ENCODE data around the gene CBY3.

The CBY3 gene

GRCh38 chr5:179720222-179720621 lies 39.4 kb upstream of the CBY3 start:
- CTCF ChIA-PET, result no interaction called here
- POLR2A ChIA-PET, result no interaction called here
- no peak for TF ChIP-seq CTCF (IDR thresholded peaks at IDR 0.05; ENCODE audit: insufficient read depth, low read length, missing control alignments)
- DNase-seq (ENCODE audit: low read depth, low spot score), result no peak
- no peak overlapping the region for H3K4me3 ChIP-seq (ENCODE audit: low read depth, low read length)

GRCh38 chr5:179716286-179716685 lies 35.5 kb upstream of the CBY3 start:
- DNase-seq (ENCODE audit: low read depth, low spot score), result no peak
- ChIA-PET POLR2A (interaction anchor here (0.6 kb wide), 1 partner anchor 9 kb away, joined by 3 read pairs; no protein-coding TSS in a partner anchor), CTCF (interaction anchor here (0.5 to 2.0 kb wide), 4 partner anchors 10 to 47 kb away, joined by 4 to 10 read pairs (median 6); no protein-coding TSS in a partner anchor)
- TF ChIP-seq CTCF (IDR thresholded peaks at IDR 0.05; ENCODE audit: insufficient read depth, low read length, missing control alignments), result no peak
- no peak overlapping the region for H3K4me3 ChIP-seq (ENCODE audit: low read depth, low read length)

- DNase-seq (ENCODE audit: low read depth, low spot score), result no peak
- no peak for TF ChIP-seq CTCF (IDR thresholded peaks at IDR 0.05; ENCODE audit: insufficient read depth, low read length, missing control alignments)
- CTCF ChIA-PET, result interaction anchor here (0.9 to 1.6 kb wide), 3 partner anchors 9 to 67 kb away, joined by 3 read pairs; partner anchors contain the start of gene CBY3
- POLR2A ChIA-PET, result interaction anchor here (0.6 kb wide), 1 partner anchor 86 kb away, joined by 3 read pairs; no protein-coding TSS in a partner anchor
- peak overlapping the region; percentile 92 for H3K4me3 ChIP-seq (ENCODE audit: low read depth, low read length)
These were observed 19.6 kb upstream of the CBY3 start for GRCh38 chr5:179700401-179700918.

- no peak for DNase-seq (ENCODE audit: low read depth, low spot score)
- ChIA-PET POLR2A (no interaction called here), CTCF (interaction anchor here (1.4 to 1.6 kb wide), 2 partner anchors 10 to 66 kb away, joined by 3 read pairs; no protein-coding TSS in a partner anchor)
- no peak for TF ChIP-seq CTCF (IDR thresholded peaks at IDR 0.05; ENCODE audit: insufficient read depth, low read length, missing control alignments)
- peak overlapping the region; percentile 92 for H3K4me3 ChIP-seq (ENCODE audit: low read depth, low read length)
These were observed 18.9 kb upstream of the CBY3 start for GRCh38 chr5:179699616-179700237.

- no peak for TF ChIP-seq CTCF (IDR thresholded peaks at IDR 0.05; ENCODE audit: insufficient read depth, low read length, missing control alignments)
- ChIA-PET POLR2A (interaction anchor here (0.6 kb wide), 1 partner anchor 39 kb away, joined by 4 read pairs; no protein-coding TSS in a partner anchor), CTCF (interaction anchor here (1.4 to 1.6 kb wide), 2 partner anchors 10 to 66 kb away, joined by 3 read pairs; no protein-coding TSS in a partner anchor)
- DNase-seq (ENCODE audit: low read depth, low spot score), result no peak
- H3K4me3 ChIP-seq (ENCODE audit: low read depth, low read length), result peak within 1 kb of the TSS; percentile 92
These were observed 18.2 kb upstream of the CBY3 start, which contains the start of gene CANX for GRCh38 chr5:179698935-179699615. CANX (plus strand) TSS chr5:179698967; CDS start chr5:179705682, 6,715 bp downstream.

Data from AG04449 (cell line).